Measurements from ENCODE around the gene PCYOX1L.
A peak's percentile ranks its signal among the peaks of the same experiment; 100 is the strongest.

Gene PCYOX1L, protein sequence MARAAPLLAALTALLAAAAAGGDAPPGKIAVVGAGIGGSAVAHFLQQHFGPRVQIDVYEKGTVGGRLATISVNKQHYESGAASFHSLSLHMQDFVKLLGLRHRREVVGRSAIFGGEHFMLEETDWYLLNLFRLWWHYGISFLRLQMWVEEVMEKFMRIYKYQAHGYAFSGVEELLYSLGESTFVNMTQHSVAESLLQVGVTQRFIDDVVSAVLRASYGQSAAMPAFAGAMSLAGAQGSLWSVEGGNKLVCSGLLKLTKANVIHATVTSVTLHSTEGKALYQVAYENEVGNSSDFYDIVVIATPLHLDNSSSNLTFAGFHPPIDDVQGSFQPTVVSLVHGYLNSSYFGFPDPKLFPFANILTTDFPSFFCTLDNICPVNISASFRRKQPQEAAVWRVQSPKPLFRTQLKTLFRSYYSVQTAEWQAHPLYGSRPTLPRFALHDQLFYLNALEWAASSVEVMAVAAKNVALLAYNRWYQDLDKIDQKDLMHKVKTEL

DNA sequence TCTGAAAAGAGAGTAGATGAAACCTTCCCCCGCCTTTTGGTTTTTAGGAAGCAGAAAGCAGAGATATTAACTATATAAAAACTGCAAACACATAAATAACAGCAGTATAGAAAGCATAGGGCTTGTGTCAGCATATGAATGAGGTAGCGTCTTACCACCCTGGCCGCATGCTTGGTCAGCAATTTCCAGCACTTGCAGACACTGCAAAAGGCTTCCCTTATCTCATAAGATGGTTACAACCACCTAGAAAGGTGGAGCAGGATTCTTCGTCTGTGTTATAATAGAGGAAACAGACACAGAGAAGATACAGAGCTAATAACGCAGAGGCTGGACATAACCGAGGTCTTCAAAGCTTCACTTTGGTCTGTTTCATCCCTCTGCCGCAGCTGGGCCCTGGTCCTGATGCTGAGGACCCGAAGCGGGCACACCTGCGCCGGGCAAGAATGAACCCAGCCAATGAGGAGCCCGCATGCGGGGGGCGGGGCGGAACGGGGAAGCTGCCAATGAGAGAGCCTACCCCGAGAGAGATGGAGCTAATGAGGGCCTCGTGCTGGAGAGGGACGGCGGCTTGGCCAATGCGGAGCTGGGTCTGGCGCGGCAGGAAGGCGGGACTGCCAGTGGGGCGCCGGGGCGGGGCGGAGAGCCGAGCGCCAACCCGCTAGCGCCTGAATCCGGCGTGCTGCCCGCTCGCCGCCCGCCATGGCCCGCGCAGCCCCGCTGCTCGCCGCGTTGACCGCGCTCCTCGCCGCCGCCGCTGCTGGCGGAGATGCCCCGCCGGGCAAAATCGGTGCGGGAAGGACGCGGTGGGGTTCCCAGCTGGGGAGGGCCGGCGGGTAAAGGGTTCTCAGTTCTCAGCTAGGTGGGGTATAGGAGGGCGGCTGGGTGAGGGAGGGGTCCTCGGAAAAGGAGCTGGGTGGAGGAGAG, at the start of gene PCYOX1L:
Gene PCYOX1L, plus strand, starts transcription at position 677 of the 924 bp plus-strand sequence. Its CDS starts 23 bp downstream, at position 700.
- DNase-seq = peak; percentile 94

DNA sequence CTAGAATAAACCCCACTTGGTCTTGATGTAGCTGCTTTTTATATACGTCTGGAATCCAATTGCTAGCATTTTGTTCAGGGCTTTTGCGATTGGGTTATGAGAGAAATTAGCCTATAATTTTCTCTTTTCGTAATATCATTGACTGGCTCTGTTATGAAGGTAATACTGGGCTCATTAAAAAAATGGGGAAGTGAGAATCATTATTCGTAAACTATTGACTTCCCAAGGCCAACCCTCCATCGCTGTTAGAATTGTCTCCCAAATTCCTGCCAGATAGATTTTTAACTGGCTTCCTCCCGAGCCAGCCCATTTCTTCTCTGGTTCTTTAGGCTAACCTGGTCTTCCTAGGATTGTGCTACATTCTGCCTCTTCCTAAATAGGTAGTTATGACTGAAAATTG, 48.5 kb upstream of the PCYOX1L start:
- no peak for DNase-seq

DNA sequence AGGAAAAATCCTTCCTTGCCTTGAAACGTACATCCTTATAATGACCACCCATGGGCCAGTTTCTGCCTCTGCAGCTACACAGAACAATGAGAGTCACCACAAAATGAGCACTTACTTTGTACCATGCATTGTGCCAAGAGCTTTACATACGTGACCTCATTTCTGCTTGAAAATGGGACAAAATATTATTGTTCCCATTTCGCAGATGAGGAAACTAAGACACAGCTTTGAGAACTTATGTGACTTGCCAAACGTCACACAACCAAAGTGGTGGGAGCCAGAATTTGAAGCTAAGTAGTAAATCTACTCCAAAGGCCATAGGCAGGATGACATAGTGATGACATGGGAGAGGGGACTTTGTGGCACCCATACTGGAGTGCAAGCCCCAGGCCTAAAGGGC, 47.4 kb upstream of the PCYOX1L start:
- no peak for DNase-seq

DNA sequence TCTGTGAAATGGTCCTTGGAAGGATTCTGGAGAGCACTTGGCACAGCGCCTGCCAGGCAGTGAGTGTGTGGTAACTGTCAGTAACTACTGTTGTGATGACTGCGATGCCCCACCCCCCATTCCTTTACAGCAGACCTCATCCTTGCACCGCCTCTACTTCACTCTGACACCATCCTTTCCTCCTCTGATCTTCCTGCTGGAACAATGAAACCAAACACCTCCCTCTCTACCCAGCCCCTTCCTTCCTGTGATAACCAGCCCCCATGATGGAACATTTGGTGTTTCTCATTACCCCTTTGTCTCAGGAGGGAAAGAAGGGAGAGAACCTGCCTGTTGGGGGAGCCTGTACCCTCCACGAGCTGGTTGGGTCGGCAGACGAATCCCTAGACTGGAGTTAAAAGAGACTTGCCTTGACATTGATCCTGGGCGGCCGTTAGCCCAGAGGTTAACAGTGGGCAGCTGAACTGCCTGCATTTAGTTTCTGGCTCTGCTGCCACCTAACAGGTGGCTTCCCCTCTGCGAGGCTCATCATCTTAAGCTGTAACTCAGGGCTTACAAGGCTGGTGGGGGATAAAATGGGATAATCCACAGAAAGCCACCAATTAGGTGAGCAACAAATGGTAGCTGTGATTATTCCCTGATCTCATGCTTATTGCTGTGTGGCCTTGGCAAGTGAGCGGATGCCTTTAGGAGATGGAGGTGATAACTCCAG, 46.7 kb upstream of the PCYOX1L start:
- no peak for DNase-seq

DNA sequence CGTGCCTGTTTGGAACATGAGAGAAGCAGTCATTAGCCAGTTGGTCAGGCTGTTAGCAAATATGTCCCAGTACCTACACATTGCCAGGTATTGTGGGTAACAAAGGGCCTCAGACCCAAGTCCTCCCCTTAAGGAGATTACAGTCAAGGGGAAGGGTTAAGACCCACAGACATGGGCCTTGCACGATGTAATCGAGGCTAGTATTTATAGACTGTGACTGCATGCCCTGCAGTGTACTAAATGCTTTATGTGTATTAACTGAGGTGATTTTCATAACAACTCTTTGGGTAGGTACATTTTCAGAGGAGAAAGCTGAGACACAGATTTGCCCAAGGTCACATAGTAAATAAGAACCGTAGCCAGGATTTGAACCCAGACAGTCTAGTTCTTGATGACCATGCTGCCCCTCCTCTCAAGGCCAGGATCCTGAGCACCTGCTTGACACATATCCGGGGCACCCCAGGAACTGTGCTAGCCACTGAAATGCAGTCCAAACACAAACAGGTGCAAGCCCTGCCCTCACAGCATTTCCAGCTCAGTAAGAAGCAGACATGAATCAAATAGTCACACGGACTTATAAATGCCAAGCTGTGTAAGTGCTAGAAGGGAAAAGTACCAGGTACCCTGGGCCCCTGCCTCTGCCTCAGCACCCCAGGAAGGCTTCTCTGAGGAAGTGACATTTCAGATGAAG, 44.5 kb upstream of the PCYOX1L start:
- DNase-seq = no peak

DNA sequence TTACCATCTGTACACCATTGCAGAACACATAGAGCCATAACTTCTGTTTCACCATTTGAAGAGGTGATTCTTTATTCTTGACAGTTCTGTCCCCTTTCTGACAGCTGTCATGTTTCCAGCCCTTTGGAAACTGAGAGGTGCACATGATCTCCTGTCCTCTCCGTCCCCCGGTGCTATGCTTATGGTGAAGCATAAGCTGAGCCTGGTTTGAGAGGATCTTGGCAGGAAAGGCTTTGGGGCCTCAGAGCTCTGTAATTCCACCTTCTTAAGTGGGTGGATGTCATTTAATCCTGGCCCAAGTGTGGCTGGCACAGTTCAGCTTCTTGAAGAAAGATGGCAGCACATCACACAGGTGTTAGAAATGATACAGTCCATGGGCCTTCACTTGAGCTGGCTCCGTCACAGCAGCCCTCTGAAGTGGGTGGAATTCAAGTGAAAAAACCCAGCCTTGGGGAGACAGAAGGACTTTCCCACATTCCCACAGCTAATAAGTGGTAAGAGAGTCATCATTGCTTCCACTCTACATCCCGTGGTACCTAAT, 43.2 kb upstream of the PCYOX1L start:
- DNase-seq = no peak

DNA sequence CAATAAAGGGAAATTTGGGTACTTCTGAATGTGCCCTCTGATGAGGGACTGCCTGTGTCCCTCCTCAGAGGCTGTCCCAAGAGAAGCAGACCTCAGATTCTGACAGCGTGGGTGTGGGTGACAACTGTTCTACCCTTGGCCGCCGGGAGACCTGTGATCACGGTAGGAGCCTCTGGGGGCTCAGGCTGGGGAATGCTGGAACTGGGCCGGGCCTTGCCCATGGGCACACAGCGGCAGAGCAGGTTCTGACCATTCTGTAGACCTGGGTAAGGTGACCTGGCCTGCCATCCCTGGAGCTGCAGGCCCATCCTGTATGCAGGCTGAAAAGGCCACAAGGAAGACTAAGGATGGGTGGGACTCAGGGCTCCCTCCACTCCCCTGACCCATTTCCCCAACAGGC, 42.1 kb upstream of the PCYOX1L start:
- no peak for DNase-seq

DNA sequence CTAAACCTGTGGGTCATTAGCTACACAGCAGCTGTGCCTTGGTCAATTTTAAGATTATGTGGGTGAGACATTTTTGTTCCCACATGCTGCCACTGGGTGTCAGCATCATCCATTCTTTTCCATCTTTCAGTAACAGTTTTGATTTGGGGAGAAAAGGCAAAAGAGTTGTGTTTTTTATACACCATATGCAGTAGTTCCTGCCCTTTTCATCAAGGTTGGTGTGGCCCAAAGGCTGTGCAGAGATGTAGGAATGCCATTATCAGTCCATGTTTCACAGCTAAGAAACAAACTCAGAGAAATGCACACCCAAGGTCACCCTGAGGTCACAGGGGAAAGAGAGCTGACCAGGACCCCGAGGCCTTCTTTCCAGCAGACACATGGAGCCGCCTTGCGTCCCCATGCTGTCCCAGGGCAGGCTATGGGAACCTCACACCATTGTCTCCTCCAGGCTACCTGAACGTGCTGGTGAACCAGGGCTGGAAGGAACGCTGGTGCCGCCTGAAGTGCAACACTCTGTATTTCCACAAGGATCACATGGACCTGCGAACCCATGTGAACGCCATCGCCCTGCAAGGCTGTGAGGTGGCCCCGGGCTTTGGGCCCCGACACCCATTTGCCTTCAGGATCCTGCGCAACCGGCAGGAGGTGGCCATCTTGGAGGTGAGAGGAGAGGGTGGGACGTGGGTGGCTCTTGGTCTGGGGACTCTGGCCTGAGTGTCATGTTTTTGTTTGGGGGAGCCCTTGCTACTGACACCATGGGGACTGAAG, 40.4 kb upstream of the PCYOX1L start:
- DNase-seq = no peak

DNA sequence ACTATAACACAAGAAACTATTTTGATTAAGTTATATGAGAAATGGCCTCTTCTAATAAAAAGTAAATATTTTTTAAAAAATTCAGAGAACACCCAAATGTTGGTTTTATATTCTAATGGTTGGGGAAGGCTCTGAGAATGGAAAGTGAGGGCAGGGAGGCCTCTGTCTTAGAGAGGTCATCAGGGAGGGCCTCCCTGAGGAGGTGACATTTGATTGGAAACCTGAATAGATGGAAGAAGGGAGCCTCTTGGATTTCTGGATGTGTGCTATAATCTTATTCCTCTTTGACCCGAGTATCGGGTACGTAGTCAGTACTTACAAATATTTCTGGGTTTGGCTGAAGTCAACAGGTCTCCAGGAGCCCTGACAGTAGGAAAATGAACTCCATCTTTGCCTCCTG, 38.7 kb upstream of the PCYOX1L start:
- DNase-seq = no peak

DNA sequence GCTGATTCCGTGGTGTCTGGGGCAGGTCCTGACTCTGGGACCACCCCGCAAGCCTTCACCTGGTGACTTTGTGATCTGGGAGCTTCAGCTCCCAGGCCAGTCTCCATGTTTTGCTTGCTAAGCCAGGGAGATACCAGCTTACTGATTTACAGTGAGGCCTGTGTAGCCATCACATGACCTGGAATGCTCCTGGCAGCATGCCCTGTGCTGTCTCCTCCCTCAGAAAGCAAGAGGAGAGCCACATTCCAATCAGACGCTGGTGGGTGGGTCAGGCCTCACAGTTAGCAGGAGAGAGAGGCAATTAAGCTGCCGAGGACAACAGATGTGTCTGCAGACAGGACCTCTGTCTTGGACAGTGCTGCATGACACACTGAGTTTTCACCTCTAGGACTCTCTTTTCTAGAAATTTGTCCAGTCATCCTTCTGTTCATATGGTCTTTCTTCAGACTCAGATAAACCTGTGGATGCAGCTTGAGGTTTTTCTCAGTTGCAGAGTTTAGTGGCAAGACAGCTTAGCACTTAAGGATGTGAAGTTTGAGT, 37.0 kb upstream of the PCYOX1L start:
- no peak for DNase-seq

DNA sequence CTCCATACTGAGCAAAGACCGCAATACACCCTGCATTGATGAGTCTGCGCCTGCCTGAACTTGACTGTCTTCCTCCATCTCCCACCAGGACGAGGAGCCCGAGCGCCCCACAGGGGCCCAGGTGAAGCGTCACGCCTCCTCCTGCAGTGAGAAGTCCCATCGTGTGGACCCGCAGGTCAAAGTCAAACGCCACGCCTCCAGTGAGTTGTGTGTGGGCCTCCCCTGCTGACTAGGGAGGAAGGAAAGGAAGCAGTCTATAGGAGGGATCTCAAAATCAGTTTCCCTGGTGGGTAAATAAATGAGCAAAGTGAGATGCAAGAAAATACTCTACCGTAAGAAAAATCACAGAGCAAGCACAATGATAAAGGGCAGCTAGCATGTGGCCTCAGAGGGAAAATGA, 35.3 kb upstream of the PCYOX1L start:
- no peak for DNase-seq

DNA sequence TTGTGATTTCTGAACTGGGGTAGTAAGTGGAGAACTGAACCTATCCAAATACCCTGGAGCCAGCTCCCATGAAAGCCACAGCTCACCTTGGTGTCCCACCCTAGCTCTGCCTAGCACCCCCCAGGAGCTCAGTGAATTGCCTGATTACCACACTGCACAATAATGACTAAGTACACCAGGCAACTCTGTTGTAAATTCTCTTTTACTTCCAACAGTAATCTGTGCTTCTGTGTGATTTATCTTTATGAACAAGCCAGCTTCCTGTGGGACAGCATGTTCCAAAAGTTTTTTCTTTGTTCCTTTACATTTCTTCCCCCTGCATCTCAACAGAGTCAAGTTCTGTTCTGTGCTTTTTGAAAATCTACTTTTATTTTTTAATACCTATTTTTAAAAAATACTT, 34.6 kb upstream of the PCYOX1L start:
- DNase-seq = no peak

DNA sequence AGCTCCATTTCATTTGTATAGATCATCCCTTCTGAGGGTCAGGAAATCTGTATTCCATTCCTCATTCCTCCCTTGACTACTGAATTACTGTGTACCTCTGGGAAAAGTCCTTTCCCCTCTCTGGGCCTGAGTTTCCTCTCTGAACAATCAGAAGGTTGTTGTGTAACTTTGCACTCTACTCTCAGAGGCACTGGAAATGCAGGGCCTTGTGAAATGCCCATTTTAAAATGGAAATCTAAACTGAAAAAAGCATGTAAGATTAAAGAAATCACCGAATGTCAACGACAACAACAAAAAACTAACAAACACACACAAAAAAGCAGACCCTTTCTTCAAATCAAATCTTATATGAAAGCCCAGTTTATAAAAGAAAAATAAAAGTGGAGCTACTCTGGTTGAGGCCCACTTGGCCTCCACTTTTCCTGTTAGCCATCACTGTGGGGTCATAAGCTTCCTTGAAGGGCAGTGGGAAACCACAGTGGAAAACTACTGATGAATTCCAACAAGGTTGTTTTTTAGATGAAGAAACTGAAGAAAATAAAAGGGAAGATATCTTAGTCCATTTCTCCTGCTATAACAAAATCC, 34.1 kb upstream of the PCYOX1L start:
- DNase-seq = no peak

DNA sequence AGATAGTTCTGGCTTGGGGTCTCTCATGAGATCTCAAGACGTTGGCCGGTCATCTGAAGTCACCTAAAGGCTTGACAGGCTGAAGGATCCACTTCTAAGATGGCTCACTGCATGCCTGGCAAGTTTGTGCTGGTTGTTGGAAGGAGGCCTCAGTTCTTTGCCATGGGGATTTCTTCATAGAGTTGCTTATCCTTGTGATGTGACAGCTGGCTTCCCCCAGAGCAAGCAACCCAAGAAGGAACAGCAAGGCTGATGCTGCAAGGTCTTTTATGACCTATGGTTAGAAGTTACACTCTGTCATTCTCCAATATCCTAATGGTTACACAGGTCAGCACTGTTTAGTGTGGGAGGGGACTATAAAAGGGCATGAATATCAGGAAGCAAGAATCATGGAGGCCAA, 33.2 kb upstream of the PCYOX1L start:
- no peak for DNase-seq

DNA sequence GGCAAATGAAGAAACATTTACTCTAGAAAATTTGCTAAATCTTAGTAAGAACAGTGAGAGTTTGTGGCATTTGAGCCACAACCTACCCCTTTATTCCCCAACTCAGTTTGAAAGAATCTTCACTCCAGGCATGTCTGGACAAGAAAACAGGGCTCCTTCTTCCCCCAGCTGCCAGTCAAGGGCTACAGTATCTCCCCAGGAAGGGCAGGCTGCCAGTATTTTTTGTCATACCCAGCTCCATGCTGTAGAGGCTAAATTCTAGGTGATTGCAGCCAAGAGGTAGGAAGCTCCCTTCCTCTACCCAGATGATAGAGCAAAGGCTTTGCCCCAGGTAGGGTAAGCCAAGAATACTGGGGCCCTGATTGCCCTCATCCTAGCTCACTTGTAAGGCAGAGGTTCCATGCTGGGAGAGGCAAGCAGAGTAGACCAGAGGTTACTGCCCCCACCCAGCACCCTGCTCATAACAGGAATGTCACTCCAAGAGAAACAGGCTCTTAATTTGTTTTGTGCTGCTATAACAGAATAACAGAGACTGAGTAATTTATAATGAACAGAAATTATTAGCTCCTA, 32.6 kb upstream of the PCYOX1L start:
- no peak for DNase-seq

DNA sequence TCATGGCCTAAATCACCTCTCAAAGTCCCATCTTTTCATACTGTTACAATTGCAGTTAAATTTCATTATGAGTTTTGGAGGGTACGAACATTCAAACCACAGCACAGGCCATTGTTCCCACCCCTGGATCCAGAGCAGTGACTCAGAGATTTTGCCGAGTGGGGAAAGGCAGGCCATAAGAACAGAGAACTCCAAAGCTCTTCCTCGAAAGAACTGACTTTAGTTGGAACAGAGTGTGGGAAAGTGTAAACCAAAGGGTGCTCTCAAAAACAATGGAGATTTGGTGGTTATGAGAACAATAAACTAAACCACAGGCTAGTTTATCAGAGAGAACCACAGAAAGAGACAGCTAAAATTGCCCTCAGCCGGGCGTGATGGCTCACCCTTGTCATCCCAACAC, 32.0 kb upstream of the PCYOX1L start:
- DNase-seq = no peak

DNA sequence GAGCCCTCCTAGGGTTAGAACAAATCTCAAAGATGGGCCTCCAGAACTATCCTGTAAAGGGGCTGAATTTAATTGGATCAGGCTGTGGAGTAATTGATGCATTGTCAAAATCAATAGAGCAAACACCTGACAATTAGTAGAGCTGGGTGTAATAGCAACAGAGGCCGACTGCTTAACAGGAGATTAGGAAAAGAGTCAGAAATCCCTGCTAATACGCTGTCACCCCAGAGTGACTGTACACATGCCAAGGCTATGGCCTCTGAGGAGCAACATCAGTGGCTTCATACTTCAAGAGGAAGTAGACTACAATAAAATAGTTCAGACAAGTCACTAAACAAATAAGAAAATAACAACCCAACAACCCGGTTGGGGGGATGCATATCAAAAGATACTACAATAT, 31.2 kb upstream of the PCYOX1L start:
- no peak for DNase-seq

DNA sequence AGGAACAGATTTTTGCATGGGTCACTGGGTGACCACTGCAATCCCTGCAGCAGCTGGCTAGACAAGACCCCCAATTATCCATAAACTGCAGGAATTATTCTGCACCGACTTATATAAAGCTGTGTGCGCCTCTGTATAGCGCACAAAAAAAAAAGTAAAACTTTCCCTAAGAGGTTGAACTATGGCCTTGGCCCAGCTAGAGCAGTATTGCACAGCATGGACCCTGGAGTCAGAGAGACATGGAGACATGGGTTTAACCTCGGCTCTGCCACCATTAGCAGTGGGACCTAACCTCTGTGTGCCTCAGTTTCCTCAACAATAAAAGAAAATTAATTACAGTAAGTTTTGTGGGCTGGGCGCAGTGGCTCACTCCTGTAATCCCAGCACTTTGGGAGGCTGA, 29.7 kb upstream of the PCYOX1L start:
- no peak for DNase-seq

DNA sequence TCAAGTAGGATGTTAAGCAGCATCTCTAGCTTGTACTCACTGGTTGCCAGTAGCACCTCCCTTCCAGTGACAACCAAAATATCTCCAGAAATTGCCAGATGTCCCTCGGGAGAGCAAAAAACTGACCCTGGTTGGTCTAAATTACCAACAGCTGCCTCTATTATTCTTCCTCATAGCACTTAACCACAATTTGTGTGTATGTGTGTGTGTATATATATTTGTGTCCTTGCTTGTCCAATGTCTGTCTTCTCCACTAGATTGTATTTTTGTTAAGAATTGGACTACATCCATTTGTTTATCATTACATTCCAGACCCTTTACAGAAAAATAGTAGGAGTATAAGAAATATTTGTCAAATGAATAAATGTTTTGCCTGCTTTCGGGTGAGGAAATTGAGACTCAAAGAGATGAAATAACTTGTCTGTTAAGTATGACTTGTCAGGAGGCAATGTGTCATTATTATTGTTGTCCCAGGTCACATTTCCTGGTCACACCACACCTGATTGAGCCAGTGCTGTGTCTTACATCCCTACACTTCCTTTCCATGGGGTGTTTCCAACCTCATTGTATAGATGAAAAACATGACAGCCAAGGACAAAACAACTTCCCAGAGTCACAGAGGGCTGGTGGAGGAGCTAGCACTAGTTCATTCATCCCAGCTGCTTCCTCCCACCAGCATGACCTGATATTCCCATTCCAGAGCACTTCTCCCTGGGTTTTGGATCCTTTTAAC, 24.0 kb upstream of the PCYOX1L start:
- no peak for DNase-seq

DNA sequence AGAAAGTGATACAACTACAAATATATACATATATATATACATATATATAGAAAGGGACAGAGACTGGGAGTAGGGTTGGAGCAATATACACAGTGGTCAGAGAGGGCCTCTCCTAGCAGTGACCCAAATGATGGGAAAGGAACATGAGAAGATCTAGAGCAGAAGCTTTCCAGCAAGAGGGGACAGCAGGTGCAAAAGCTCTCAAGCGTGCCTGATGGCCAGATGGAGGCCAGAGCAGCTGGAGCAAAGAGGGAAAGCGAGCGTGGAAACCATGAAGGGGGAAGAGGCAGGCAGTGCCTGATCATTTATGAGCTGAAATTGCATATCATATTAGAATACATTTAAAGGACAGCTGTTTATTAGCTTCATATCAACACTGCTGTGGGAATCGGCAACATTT, 20.1 kb upstream of the PCYOX1L start:
- no peak for DNase-seq
